Measurements from ENCODE around the gene MORF4L2.

The MORF4L2 gene, protein sequence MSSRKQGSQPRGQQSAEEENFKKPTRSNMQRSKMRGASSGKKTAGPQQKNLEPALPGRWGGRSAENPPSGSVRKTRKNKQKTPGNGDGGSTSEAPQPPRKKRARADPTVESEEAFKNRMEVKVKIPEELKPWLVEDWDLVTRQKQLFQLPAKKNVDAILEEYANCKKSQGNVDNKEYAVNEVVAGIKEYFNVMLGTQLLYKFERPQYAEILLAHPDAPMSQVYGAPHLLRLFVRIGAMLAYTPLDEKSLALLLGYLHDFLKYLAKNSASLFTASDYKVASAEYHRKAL

DNA sequence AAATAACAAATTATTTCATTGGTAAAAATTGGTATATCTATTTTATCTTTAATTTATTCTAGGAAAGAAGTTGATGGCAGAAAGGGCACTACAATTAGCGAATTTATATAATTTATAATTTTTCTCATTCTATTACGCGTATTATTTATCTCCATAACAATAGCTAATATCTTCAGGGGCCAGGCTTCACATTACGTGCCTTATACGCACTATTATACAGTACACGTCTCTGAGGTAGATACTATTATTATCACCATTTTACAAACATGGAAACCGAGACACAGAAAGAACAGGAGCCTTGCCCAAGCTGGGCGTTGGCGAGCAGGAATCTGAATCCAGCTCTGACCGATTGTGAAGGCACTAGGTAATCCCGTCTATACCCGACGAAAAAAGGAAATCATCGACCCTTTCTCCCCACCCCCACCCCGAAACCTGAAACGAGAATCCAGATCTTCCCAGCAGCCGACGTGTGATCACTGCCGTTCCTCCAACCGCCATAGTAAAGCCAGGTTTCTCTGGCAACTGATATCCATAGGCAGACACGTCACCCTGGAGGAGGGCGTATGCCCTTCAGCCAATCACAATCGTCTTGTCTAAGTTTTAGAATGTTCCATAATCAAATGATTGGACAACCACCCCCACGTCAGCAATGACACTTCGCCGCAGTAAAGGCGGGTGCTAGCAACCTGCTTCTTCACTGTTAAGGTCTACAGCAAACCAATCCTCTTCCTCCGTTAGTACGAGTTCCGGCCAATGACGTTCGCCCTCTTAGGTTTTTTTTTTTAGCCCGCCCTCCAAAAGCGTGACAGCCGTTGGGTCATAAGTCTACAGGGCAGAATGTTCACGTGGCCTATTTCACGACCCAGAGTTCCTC is at the start of gene MORF4L2:
MORF4L2 (minus strand) TSS at position 501 of the 874 bp plus-strand sequence. CDS start 9,672 bp downstream, outside the sequence.
- H3K27ac ChIP-seq, result peak within 1 kb of the TSS; percentile 93
- DNase-seq (ENCODE audit: low read depth, low spot score), result peak; percentile 98

DNA sequence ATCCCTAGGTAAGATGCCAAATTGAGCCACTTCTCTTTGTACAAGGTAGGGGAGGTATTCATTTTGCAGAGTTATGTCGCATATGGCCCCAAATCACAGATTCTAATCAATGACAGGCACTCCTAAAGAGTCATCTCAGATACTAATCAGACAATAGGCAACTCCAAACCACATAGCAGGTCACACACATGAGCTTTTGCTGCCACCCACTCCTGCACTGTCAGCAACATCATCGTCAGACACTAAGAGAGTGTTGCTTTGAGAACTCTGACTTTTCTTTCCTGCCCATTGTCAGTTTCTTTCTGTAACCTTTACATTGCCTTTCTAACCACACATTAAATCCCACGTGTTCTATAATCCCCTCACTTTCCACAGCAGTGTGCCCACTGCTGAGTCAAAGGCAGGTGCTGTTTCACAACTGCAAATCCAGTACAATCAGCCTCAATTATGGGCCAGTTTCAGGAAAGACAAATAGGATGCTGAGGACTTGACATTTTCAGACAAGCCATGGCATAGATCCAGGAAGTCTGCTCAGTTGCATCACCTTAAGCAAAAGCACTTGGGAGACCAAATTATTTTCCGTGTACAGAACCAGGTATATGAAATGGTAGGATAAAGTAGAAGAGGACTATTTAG is 47.7 kb upstream of the MORF4L2 start:
- DNase-seq (ENCODE audit: low read depth, low spot score), result no peak
- H3K27ac ChIP-seq, result no peak overlapping the region

DNA sequence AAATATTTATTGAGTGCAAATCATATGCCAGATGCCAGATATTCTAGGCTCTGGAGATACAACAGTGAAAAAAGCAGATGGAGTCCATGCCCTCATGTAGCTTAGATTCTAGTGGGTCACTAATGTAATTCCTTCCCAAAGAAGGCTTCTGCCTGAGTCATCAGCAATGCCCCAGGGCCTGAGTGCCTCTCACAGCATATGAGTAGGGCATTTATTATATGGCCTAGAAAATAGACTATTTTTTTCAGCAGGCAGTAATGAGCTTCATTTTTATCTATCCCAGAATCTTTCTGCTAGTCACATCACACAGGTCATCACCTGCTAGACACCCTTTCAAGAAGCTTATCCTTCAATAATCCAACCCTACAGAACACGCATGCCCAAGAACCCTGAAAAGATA is 46.5 kb upstream of the MORF4L2 start:
- DNase-seq (ENCODE audit: low read depth, low spot score), result no peak
- no peak overlapping the region for H3K27ac ChIP-seq

DNA sequence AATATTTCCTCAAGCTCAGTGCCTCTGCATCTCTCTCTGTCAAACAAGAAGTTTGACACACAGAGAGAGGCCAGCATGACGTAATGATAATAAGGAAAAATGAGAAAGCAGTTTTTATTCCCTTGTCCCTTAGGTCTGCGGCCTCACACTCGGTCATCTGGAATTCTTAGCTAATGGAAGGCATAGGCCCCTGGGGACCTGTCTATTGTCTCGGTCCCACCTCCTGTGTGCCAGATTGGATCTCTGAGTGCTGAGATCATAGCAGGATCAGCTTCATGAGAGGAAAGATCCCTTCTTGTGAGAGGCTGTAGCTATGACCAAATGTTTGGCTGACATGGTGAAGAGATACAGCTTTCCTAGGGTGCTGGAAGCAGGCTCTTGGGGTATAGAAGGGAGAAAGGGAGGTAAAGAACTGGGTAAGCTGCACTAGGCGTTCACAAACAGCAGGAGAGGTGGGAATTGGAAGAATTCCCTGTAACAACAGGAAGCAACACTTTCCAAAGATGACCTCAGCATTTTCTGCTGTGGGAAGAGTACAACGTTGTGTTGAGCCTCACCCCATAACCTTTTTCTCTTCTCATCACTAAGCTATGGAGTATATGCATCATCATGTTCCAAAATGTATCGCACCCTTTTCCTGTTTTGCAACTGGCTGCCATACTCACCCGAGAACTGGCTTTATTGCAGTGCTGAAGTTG is 44.4 kb upstream of the MORF4L2 start:
- peak overlapping the region; percentile 72 for H3K27ac ChIP-seq
- DNase-seq (ENCODE audit: low read depth, low spot score), result no peak

DNA sequence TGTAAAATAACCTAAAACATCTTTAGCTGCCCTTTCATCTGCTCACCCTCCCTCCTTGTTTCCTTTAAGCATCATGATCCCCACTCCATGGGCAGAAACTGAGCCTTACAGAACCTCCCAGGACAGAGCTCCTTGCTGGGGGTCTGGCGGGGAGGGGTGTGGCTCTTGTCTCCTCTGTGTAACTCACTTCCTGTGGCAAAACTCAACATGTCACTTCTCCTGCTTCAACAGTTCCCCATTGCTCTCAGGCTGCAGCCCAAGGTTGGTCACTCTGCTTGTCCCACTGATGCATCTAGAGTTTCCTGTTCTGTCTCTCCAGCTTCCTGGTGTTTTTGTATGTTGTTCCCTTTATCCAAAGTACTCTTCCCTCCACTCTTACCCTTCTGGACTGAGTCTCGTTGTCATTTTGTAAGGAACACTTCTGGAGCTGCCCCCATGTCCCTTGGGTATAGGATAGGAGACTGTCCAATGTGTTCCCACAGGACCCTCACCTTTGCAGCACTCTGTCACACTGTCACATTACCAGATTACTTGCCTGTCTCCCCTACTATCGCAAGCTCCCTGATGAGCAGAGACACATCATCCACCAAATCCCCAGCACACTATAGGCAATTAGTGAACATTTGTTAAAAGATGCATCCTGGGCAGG is 43.8 kb upstream of the MORF4L2 start:
- peak overlapping the region; percentile 72 for H3K27ac ChIP-seq
- DNase-seq (ENCODE audit: low read depth, low spot score), result no peak

DNA sequence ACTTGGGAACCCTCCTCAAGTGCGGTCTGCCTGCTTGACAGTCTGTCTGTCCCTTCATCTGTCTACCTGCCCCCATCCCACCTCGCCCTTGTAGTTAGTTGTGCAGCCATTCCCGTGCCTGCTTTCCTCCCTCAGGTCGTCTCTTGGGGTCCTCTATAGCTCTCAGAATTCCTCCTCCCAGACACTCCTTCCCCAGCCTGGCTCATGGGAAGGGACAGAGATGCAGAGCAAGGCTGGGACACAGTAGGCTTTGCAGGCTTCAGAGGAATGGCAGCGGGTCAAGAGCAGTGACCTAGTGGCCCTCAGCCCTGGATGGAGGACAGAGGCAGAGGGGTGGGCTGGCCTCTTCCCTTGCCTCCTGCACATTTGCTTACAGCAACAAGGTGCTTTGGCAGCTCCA is 42.5 kb upstream of the MORF4L2 start:
- no peak overlapping the region for H3K27ac ChIP-seq
- DNase-seq (ENCODE audit: low read depth, low spot score), result no peak

DNA sequence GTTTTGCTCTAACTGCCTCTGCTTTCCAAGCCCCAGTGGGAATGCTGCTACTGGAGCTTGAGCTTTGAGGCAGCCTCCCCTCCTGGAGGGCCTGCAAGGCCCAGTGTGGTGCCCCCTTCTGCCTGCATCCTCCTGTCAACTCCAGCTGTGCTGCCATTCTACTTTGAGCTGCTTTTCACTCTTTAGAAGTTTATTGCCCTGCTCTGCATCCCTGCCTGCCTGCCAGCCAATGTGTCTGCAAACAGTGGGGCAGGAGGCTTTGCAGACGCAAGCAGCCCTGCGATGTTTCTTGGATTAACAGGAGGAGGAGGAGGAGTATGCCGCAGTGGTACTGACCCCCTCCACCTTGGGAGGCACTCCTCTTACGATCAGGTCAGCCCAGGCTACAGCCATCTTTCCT is 40.6 kb upstream of the MORF4L2 start:
- DNase-seq (ENCODE audit: low read depth, low spot score), result no peak
- no peak overlapping the region for H3K27ac ChIP-seq

DNA sequence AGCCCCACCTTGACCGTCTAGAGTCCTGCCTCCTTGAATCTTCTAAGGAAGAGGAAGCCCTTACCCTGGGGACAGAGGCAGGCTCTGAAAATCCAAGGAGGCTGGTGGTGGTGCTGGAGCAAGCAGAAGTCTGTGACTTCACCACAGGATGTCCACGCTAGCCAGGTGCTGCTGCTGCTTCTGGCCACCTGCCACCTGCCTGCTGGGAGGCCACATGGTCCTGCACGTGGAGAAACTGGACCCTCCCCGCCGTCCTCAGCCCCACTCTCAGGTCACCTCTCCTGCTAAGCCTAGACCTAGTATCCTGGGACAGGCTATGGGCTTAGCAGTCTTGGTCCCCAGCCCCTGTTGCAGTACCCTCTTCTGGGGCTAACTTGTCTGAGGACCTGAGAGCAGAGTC is 40.0 kb upstream of the MORF4L2 start:
- no peak overlapping the region for H3K27ac ChIP-seq
- DNase-seq (ENCODE audit: low read depth, low spot score), result no peak

DNA sequence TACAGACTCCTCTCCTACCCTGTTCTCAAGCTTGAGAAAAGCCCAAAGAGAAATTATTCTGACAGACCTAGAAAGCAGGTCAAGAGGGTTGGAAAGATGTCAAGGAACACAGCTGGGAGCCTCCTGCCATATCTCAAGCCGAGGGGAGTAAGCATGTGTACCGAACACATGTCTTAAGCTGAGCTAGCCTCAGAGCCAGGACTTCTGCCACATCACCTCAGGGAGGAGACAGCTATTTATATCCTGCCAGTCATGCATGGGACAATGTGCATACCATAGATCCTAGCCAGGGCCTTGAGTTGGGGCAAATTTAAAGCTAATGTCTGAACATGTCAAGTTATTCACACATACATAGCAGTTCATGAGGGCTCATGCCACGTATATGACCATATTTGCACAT is 36.0 kb upstream of the MORF4L2 start:
- H3K27ac ChIP-seq, result no peak overlapping the region
- no peak for DNase-seq (ENCODE audit: low read depth, low spot score)

DNA sequence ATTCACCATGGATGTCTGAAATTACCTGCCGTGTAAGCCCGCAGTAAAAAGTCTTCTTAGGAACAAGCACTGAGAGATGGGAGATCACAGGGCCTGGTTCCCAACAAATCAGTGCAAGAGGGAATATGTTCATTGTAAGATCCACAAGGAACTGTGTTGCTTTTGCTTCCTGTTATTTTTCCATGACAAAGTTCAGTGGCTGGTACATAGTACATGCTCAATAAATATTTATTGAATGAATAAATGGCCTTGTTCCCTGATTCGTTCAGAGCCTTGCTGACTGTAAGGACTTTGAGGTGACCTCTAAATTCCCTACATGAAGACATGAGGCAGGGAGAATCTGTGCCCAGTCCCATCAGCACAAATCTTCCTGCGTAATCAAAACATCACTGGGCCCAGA is 31.6 kb upstream of the MORF4L2 start:
- no peak for DNase-seq (ENCODE audit: low read depth, low spot score)
- H3K27ac ChIP-seq, result no peak overlapping the region

DNA sequence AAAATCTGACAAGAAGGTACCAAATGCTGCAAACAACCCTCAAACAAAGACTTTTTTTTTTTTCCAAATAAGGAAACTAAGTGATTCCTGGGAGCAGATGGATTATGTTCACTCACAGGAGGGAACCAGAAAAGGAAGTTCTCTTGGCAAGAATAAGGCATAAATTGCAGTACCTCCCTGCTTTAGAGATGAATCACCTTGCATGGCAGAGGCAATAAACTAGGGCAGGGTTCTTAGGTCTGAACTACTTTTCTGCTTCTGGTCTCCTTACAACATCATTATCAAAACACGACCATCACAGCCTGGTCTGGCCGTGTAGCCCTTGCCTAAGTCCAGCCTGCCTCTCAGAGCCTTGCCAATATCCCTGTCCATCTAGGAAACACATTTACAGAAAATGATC is 30.5 kb upstream of the MORF4L2 start:
- peak overlapping the region; percentile 13 for H3K27ac ChIP-seq
- DNase-seq (ENCODE audit: low read depth, low spot score), result no peak

DNA sequence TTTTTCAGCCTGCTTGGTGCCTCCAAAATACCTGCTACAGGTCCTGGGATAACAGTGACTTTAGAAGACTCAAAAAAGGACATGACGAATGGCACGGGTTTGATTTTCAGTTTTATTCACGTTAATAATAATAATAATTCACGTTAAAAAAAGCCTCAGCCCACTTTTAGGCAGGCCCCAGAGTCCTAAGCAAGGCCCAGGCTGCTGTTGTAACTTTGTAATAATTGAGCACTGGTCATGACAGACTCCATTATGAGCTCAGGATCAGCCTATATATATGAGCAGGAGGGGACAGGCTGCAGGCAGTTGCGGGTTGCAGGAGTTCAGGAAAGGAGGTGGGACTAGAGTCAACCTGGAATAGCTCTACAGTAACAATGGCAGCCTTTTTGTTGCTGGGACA is 24.1 kb upstream of the MORF4L2 start, which contains the start of gene TMEM31:
TMEM31 (plus strand) TSS at position 301 of the 400 bp plus-strand sequence. CDS start 1,350 bp downstream, outside the sequence.
- H3K27ac ChIP-seq, result no peak within 1 kb of the TSS
- DNase-seq (ENCODE audit: low read depth, low spot score), result no peak

DNA sequence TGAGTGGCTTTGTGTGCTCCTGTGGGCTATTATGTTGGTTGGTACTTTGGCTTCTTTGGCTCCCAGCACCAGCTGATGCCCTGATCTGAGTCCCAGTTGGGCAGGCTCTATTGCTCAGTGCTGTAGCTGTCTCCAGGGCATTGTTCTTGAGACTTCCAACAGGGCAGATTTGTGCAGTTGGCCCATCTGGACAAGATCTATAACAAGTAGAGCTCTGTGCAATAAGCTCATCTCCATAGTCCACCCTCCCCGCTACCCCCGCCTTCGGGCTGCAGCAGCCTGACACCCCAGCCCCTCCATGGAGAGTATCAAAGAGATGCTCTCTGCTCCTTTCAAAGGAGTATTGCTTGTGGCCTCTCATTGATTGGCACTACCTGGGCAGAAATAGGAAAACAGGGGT is 18.4 kb upstream of the MORF4L2 start:
- DNase-seq (ENCODE audit: low read depth, low spot score), result no peak
- no peak overlapping the region for H3K27ac ChIP-seq

DNA sequence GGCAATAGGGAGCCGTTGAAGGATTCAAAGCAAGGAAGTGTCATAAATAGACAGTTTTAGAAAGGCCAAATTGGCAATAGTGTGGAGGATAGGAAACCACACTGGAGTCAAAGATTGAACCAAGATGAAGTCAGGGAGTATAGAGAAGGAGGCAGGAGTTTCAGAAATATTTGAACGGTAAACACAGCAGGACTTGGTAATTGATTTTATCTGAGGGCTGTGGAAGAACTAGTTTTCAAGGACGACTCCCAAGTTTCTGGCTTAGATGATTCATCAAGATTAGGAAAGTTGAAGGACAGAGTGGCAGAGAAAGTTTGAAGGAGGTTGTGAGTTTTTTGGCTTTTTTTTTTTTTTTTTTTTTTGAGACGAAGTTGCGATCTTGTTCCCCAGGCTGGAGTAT is 12.7 kb upstream of the MORF4L2 start:
- no peak overlapping the region for H3K27ac ChIP-seq
- no peak for DNase-seq (ENCODE audit: low read depth, low spot score)

DNA sequence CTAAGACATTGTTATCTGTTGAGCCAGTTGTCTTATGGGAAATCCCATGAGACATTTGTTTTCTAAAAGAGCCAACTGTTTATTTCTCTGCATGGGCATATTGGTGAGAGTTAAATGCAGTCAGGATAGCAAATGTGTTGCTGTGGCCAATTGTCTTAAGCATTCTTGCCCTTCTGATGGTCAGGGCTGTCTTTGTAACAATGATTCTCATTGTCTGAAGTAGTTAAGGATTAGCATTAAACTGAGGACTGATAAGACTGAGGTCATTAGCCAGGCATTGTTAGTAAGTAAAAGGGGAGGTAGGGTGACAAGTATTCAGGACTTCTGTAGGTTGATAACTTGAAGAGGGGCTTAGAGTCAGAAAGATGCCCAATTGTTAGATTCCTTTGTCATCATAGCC is 11.2 kb upstream of the MORF4L2 start:
- DNase-seq (ENCODE audit: low read depth, low spot score), result no peak
- no peak overlapping the region for H3K27ac ChIP-seq

DNA sequence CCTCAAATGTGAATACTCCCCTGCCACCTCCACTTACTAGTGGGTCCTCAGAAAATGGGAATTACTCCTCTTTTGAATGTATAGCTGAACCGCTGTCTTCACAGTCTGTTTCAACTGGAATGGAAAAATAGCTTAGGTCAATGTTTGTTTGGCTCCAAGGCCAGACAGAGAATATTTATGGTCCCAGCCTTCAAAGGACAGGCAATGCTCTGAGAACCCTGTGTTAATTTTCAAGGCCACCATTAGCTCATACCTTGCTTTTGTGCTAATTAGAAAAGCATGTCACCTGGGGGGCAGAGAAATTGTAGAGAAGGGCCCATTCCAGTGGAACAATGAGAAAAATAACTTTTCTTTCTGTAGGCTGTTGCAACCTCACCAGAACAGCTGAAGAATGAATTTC is 4.6 kb upstream of the MORF4L2 start:
- DNase-seq (ENCODE audit: low read depth, low spot score), result no peak
- no peak overlapping the region for H3K27ac ChIP-seq

DNA sequence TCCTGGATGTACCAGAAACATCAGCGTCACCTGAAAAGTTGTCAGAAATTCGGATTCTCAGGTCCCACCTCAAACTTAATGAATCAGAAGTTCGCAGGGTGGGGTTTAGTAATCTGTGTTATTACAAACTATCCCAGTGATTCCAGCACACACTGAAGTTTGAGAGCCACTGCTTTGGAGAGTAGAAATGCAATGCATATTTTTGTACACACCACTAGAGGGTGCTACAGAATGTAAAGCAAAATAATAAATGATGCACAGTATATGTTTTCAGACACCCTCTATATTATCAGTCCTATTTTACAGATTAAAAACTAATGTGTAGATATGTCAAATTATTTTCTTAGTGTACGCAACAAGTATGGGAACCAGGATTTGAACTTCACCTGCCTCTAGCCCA is 2.4 kb upstream of the MORF4L2 start:
- DNase-seq (ENCODE audit: low read depth, low spot score), result no peak
- H3K27ac ChIP-seq, result no peak overlapping the region

DNA sequence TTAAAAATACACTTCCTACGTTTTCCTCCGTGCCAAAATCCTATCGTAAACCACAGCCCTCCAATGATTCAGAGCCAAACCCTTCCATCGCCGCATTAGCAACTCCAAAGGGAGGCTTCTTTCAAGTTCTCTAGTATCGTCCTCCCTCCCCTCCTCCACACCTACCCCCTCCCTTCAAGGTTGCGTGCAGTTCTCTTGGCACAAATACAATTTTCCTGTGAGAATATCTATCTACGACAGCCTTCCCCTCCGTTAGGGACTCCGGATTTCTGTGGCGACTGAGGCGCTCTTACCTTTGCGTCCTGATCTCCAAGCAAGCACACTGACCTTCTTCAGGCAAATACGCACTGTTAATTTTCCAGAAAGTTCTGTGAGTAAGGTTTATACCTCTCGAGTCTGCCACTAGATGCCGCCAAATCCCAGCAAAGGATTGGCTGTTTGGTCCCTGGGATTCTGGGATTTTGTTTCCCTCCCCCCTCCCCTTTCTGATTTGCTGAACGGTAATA is 1.2 kb upstream of the MORF4L2 start:
- no peak for DNase-seq (ENCODE audit: low read depth, low spot score)

DNA sequence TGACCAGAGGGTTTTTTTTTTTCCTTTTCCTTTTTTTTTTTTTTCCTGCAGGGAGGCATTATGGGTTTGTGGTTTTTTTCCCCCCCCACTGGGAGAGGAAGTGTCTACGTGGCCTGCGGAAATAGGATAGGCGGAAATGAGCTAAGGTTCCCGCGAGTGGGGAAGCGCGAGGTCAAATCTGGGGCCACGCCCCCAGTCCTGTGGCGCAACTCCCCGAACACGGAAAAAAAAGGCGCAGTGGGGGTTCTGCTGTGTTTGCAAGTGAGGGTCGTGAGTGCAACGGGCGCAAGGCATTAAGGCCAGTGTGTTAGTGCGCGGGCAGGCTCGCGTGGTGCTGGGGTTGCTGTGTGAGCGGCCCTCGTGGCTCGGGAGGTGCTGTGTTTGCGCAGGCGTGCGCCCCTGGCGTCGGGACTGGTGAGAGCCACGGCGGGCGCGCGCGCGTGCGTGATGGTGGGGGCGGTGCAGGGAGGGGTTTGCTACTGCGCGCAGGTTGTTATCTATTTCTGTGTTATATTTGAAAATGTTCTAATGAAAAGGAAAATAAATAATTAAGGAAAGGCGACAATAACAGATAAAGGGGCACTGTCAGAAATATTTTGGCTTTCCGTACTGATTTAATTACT is 685 bp upstream of the MORF4L2 start:
- H3K27ac ChIP-seq, result peak overlapping the region; percentile 93
- DNase-seq (ENCODE audit: low read depth, low spot score), result peak; percentile 31

More for the DNA sequence above, 1.2 kb upstream of the MORF4L2 start:
- peak overlapping the region; percentile 93 for H3K27ac ChIP-seq
